ENCODE results near the gene CNPY1.

DNA sequence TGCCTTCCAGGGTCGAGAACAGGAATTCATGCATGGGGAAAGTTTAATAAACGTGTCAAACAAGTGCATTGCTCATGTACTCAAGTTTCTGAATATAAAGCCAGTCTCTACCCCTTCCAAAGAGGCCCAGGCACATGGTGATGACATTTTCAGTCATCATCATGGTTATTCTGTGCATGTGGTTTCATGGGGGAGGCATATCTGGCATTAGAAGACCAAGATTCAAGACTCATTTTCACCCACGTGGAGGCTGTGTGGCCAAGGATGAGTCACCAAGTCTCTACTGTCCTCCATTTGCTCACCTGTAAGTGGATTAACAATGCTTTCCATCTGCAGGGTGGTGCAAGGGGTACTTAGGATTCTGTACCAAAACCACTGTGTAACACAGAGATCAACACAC, 34.0 kb upstream of the CNPY1 start:
- TF ChIP-seq CTCF (IDR thresholded peaks at IDR 0.05) (no peak), POLR2A (IDR thresholded peaks at IDR 0.05) (no peak), POLR2AphosphoS5 (IDR thresholded peaks at IDR 0.05) (no peak)

Measured in breast epithelium (tissue), 3 donors.